ENCODE data around the gene IL2RG.

Gene IL2RG

DNA sequence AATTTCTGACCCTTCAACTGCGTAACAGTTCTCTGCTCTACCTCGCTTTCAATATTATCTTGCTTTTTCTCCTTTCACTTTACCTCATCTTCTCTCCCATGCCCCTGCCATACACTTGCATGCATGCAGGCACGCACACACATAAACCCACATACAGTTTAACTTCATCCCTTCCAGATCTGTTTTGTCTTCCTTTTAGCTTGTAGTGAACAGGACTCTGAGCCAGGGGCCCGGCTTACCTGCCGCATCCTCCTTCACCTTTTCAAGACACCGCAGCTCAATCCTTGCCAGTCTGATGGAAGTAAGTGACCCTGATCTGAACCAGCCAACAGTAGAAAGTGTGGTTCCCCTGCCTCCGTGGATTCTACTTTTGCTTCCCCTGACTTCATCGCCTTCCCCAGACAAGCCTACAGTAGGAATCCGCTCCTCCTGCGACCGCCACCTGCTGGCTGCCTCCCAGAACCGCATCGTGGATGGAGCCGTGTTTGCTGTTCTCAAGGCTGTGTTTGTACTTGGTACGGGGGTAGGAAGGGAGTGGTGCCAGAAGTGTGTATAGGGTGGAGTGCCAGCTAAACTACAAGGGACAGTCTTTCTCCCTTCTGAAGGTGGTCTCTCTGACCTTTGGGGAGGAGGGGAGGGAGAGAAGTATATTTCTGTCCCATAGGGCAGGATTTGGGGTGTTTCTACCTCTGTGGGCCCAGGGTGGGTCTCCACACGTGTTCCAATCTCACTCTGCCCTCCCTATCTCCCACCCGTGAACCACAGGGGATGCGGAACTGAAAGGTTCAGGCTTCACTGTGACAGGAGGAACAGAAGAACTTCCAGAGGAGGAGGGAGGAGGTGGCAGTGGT is 17.8 kb upstream of the IL2RG start:
- no peak for TF ChIP-seq TAF1 (IDR thresholded peaks at IDR 0.05; ENCODE audit: borderline replicate concordance, insufficient read depth, low read length)
- TF ChIP-seq FOXP2 (optimal IDR thresholded peaks at IDR 0.05; ENCODE audit: borderline replicate concordance, extremely low read depth, extremely low read length, insufficient read depth), result peak; percentile 32

DNA sequence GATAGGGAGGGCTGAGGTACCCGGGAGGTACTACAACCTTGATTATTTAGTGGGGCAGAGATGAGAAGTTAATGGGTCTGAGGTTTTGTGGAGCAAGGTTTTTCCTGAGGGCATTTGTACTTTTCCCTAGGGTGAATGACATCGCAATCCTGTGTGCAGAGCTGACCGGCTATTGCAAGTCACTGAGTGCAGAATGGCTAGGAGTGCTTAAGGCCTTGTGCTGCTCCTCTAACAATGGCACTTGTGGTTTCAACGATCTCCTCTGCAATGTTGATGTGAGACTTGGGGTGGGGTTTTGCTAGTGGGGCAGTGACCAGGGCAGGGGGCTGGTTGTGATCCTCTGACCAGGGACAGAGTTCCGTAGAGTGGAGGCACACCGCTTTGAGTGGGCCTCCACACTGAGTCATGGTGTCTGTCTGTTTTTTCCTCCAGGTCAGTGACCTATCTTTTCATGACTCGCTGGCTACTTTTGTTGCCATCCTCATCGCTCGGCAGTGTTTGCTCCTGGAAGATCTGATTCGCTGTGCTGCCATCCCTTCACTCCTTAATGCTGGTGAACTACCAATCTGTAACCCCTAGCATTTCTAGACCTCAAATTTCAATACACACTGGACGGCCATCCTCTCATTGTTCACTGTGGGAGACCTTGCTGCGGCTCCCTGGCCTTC is 16.9 kb upstream of the IL2RG start:
- no peak for TF ChIP-seq TAF1 (IDR thresholded peaks at IDR 0.05; ENCODE audit: borderline replicate concordance, insufficient read depth, low read length)
- TF ChIP-seq, protein P1, sequence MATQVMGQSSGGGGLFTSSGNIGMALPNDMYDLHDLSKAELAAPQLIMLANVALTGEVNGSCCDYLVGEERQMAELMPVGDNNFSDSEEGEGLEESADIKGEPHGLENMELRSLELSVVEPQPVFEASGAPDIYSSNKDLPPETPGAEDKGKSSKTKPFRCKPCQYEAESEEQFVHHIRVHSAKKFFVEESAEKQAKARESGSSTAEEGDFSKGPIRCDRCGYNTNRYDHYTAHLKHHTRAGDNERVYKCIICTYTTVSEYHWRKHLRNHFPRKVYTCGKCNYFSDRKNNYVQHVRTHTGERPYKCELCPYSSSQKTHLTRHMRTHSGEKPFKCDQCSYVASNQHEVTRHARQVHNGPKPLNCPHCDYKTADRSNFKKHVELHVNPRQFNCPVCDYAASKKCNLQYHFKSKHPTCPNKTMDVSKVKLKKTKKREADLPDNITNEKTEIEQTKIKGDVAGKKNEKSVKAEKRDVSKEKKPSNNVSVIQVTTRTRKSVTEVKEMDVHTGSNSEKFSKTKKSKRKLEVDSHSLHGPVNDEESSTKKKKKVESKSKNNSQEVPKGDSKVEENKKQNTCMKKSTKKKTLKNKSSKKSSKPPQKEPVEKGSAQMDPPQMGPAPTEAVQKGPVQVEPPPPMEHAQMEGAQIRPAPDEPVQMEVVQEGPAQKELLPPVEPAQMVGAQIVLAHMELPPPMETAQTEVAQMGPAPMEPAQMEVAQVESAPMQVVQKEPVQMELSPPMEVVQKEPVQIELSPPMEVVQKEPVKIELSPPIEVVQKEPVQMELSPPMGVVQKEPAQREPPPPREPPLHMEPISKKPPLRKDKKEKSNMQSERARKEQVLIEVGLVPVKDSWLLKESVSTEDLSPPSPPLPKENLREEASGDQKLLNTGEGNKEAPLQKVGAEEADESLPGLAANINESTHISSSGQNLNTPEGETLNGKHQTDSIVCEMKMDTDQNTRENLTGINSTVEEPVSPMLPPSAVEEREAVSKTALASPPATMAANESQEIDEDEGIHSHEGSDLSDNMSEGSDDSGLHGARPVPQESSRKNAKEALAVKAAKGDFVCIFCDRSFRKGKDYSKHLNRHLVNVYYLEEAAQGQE (IDR thresholded peaks at IDR 0.05; ENCODE audit: insufficient read depth in 1 of 2, low read depth in 2 of 2, low read length in 2 of 2), result no peak
- no peak for TF ChIP-seq POLR2AphosphoS5 (IDR thresholded peaks at IDR 0.05; ENCODE audit: low read depth, low read length)
- no peak for TF ChIP-seq SIN3A (IDR thresholded peaks at IDR 0.05; ENCODE audit: borderline replicate concordance, insufficient read depth, low read length)
- no peak for TF ChIP-seq FOXP2 (optimal IDR thresholded peaks at IDR 0.05; ENCODE audit: borderline replicate concordance, extremely low read depth, extremely low read length, insufficient read depth)

DNA sequence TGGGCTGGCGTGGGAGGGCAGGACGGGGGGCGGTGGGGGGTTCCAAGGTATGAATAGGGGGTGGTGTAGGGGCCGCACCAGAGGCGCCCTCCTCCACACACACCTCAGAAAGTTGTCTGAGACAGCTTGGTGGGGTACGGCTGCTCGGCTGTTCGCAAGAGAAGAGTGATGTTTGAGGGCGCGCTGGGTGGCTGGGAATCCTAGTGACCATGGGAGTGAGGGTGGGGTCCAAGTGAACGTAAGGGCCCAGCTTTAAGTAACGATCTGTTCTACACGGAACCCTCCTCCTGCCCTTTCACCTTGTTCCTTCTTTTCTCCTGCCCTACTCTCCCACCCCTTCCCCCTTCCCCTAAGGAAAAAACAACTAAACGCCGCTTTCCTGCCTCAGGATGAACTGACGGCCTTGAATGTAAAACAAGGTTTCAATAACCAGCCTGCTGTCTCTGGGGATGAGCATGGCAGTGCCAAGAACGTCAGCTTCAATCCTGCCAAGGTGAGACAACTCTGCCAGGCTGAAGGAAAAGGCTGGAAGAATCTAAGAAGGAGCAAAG is 7.7 kb upstream of the IL2RG start:
- TF ChIP-seq TAF1 (IDR thresholded peaks at IDR 0.05; ENCODE audit: borderline replicate concordance, insufficient read depth, low read length) (no peak), FOXP2 (optimal IDR thresholded peaks at IDR 0.05; ENCODE audit: borderline replicate concordance, extremely low read depth, extremely low read length, insufficient read depth) (no peak), POLR2AphosphoS5 (IDR thresholded peaks at IDR 0.05; ENCODE audit: low read depth, low read length) (no peak), SIN3A (IDR thresholded peaks at IDR 0.05; ENCODE audit: borderline replicate concordance, insufficient read depth, low read length) (no peak)
- TF ChIP-seq, protein P1 (IDR thresholded peaks at IDR 0.05; ENCODE audit: insufficient read depth in 1 of 2, low read depth in 2 of 2, low read length in 2 of 2), result no peak

DNA sequence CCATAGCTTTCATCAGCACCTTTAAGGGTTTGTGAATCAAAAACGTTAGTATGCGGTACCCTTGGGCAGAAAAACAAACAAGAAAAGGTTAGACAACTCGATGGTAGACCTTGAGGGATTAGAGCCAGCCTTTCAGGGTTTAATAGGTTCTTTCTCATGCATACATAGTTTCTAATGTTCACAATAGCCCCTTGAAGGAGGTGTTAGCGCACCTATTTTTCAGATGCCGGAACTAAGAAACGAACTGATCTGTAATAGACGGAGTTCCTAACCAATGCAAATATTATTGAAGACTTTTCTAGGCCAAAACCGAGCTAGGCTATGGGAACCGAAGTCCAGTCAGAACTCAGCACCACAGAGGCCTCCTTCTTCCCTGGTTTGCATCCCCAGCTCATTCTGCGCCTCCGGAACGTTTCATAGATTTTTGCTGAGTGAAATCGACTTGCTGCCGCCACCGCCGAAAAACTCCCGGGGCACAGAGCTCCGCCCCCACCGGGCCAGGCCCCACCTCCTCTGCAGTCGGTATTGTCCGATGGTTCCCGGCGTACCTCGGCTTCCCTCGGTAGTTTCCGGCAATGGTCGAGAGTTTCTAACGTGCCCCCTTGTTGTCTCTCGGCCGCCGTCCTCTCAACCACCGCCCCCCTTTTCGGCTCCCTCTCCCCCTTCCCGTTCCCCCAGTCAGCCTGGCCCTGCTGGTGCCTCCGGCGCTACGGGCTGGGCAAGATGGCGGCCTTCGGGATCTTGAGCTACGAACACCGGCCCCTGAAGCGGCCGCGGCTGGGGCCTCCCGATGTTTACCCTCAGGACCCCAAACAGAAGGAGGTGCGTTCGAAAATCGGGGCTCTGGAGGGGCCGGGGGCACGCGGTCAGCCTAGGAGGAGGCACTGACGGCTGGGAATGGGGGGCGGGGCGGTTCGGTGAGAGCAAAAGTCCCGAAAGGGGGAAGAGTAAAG is 6.9 kb upstream of the IL2RG start, which contains the start of gene MED12:
MED12 (plus strand) TSS at position 565 of the 953 bp plus-strand sequence; CDS start at position 724, 159 bp downstream.
- peak; percentile 62; the same call in 1 of the 2 replicates for TF ChIP-seq TAF1 (IDR thresholded peaks at IDR 0.05; ENCODE audit: borderline replicate concordance, insufficient read depth, low read length)
- TF ChIP-seq, protein P1 (IDR thresholded peaks at IDR 0.05; ENCODE audit: insufficient read depth in 1 of 2, low read depth in 2 of 2, low read length in 2 of 2), result no peak
- TF ChIP-seq FOXP2 (optimal IDR thresholded peaks at IDR 0.05; ENCODE audit: borderline replicate concordance, extremely low read depth, extremely low read length, insufficient read depth), result peak; percentile 28
- TF ChIP-seq SIN3A (IDR thresholded peaks at IDR 0.05; ENCODE audit: borderline replicate concordance, insufficient read depth, low read length), result no peak
- peak; percentile 82 for TF ChIP-seq POLR2AphosphoS5 (IDR thresholded peaks at IDR 0.05; ENCODE audit: low read depth, low read length)
